Limb (tissue), 2 donors: ENCODE results near the gene SMIM27.
"Not testable (repeated sequence)": the region's sequence is repeated elsewhere in the genome, so short reads cannot be mapped to it uniquely, and the experiment has no call there.

Experiments
- DNase-seq, 2 donors: peaks; one replicate each; pipeline ENCODE4 v3.0.0-alpha.2; 2016; ENCODE audit errors: extremely low spot score in 2 of 2

SMIM27 gene

DNA sequence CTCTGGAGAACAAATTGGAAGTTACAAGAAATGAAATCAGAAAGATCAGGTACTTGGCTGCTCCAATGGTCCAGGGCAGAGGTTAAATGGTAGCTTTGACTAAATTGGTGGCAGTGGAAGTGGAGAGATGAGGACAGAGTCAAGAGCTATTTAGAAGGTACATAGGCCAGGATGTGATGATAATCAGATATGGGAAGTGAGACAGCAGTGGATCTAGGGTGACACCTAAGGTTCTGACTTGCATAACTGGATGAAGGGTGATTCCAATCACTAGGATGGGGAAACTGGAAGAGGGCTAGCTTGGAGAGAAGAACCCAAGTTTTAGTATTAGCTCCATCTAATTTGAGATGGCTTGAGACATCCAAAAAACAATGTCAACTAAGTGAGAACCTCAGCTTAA lies 44.8 kb downstream of the SMIM27 start:
- DNase-seq: no peak

DNA sequence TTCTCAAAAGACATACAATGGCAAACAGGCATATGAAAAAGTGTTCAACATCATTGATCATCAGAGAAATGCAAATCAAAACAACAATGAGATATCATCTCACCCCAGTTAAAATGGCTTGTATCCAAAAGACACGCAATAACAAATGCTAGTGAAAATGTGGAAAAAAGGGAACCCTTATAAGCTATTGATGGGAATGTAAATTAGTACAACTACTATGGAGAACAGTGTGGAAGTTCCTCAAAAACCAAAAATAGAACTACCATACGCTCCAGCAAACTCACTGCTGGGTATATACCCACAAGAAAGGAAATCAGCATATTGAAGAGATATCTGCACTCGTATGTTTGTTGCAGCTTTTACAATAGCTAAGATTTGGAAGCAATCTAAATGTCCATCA lies 46.9 kb downstream of the SMIM27 start:
- not testable (repeated sequence) for DNase-seq
